IPS-20b (cell line): ENCODE results near the gene TTC22.

Experiments used
- H3K27ac ChIP-seq: one replicate; pipeline ENCODE4 v1.5.1; 2013; ENCODE audit warnings: low read length
- H3K27me3 ChIP-seq: 2 replicates; pipeline ENCODE4 v1.6.1; 2013; ENCODE audit warnings: mild to moderate bottlenecking, low read length, inconsistent platforms; ENCODE audit not compliant: insufficient read depth
- H3K36me3 ChIP-seq: 2 replicates; pipeline ENCODE4 v1.6.1; 2013; ENCODE audit warnings: low read depth, mild to moderate bottlenecking, inconsistent platforms, low read length, moderate library complexity; ENCODE audit not compliant: insufficient read depth
- H3K4me1 ChIP-seq: 2 replicates; pipeline ENCODE4 v1.6.1; 2013; ENCODE audit warnings: mild to moderate bottlenecking, control low read depth, inconsistent platforms, low read length, moderate library complexity; ENCODE audit not compliant: insufficient read depth
- H3K4me3 ChIP-seq: 2 replicates; pipeline ENCODE4 v1.5.1; 2013; ENCODE audit warnings: mild to moderate bottlenecking, low read length, inconsistent platforms
- H3K9ac ChIP-seq: 2 replicates; pipeline ENCODE4 v1.6.1; 2013; ENCODE audit warnings: low read depth, mild to moderate bottlenecking, inconsistent platforms, low read length, moderate library complexity
- H3K9me3 ChIP-seq: 2 replicates; pipeline ENCODE4 v1.6.1; 2013; ENCODE audit warnings: mild to moderate bottlenecking, low read depth, low read length, inconsistent platforms; ENCODE audit not compliant: insufficient read depth

Gene TTC22

GRCh38 chr1:54738244-54738643 lies 62.9 kb downstream of the TTC22 start:
- no peaks in the 10 kb centered on the region for H3K9me3 ChIP-seq
- H3K36me3 ChIP-seq = peaks cover 85% of the 10 kb centered on the region
- no peak overlapping the region for H3K27ac ChIP-seq
- no peaks in the 10 kb centered on the region for H3K4me1 ChIP-seq
- no peaks in the 10 kb centered on the region for H3K27me3 ChIP-seq
- H3K9ac ChIP-seq = no peak overlapping the region
- H3K4me3 ChIP-seq = no peak overlapping the region

- Histone ChIP-seq H3K9me3 (no peaks in the 10 kb centered on the region), H3K9ac (no peak overlapping the region), H3K4me3 (no peak overlapping the region), H3K27ac (no peak overlapping the region), H3K27me3 (no peaks in the 10 kb centered on the region), H3K36me3 (peaks cover 84% of the 10 kb centered on the region), H3K4me1 (no peaks in the 10 kb centered on the region)
These were observed 64.4 kb downstream of the TTC22 start for GRCh38 chr1:54736685-54737084.
